HG03196 (cell line): Measurements from ENCODE around the gene ZNF215.
"Not testable (repeated sequence)": the region's sequence is repeated elsewhere in the genome, so short reads cannot be mapped to it uniquely, and the experiment has no call there.

Experiments
- ATAC-seq: cut with Tn5 transposase; IDR thresholded peaks from one replicate; pipeline ENCODE4 v1.9.1; 2021; ENCODE audit not compliant: unreplicated experiment

Gene ZNF215

GRCh38 chr11:6926208-6927029, at the start of gene ZNF215:
Gene ZNF215, plus strand, starts transcription at chr11:6926426. Its CDS starts 5,847 bp downstream, at chr11:6932273.
- peak; percentile 78 for ATAC-seq

- no peak for ATAC-seq
Measured at GRCh38 chr11:6876914-6877313, 49.3 kb upstream of the ZNF215 start.

- no peak for ATAC-seq
Measured at GRCh38 chr11:6882751-6883150, 43.5 kb upstream of the ZNF215 start.

GRCh38 chr11:6887711-6888110, 38.5 kb upstream of the ZNF215 start:
- not testable (repeated sequence) for ATAC-seq

GRCh38 chr11:6888830-6889229, 37.4 kb upstream of the ZNF215 start:
- no peak for ATAC-seq

- no peak for ATAC-seq
Measured at GRCh38 chr11:6889835-6890234, 36.4 kb upstream of the ZNF215 start.

DNA sequence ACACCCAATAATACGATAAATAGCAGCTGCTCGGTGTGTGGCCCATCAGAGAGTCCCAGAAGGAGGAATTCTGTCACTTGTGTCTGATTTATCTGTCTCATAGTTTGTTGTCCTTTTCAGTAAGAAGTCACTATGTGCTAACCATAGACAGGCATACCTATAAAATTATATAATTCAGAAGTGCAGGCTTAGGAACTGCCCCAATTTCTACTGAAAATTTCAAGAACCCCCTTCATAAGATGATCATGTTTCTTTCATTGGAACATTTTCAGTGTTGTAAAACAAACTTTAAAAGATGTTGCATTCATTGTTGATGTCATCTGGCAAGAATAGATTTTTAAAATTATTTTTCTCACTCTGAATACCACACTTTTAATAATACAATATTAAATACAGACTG, 33.8 kb upstream of the ZNF215 start, which contains the start of gene OR2D2:
Gene OR2D2 (minus strand): TSS at position 101 of the 400 bp plus-strand sequence. CDS start 0 bp downstream, at position 101.
- ATAC-seq = no peak

- no peak for ATAC-seq
Measured at GRCh38 chr11:6894097-6894496, 32.1 kb upstream of the ZNF215 start.

DNA sequence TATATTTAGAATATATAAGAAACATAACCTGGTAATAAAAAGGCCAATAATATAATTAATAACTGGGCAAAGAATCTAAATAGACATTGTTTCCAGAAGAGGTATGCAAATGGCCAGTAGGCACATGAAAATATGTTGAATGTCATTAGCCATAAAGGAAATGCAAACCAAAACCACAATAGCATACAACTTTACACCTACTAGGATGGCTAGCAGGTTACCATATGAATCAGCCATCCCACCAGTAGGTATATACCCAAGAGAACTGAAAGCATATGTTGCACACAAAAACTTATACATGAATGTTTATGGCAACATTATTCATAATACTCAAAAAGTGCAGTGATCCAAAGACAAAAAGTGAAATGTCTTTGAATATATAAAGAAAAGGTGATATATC, 31.2 kb upstream of the ZNF215 start:
- ATAC-seq = peak; percentile 95

DNA sequence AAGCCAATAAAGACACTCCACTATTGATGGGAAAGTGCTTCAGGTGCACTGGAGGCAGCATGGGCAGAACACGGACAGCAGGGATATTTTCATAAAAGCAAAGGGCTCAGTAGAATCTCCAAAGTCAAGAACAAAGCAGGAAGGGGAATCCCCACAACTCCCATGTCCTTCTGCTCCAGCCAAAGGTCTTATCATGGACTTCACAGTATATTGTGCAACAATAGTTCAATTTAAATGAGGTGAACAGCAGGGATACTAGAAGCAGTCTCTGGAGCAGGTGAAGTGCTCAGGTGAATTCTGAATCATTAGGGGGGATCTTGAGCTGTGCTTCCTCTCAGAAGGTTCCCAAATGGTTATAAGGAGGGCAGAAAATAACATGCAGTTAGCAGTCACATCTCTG, 27.3 kb upstream of the ZNF215 start:
- no peak for ATAC-seq

DNA sequence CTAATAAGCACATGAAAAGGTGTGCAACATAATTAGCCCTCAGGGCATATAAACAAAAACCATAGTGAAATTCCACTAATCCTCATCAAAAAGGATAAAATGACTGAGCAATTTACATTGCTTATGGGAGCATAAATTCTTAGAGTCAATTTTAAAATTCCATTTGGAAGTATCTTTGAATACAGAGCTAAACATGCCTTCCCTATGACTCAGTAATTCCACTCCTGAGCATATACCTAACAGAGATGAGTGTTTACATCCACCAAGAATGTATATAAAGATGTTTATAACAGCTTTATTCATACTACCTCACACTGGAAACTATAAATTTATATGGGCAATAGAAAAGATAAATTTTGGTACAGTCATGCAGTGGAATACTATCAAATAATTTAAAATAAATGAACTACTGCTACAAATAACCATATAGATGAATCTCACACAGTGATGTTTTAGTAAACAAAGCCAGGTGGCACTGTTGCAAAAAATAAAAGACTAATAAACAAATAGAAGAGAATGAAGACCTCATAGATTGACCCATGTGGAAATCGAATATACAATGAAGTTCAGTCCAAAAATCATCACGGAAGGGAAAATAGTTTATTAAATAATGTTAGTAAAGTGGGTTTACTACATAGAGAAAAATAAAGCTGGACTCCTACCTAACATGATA, 25.8 kb upstream of the ZNF215 start:
- no peak for ATAC-seq

- ATAC-seq = not testable (repeated sequence)
Measured at GRCh38 chr11:6904804-6905203, 21.4 kb upstream of the ZNF215 start.

DNA sequence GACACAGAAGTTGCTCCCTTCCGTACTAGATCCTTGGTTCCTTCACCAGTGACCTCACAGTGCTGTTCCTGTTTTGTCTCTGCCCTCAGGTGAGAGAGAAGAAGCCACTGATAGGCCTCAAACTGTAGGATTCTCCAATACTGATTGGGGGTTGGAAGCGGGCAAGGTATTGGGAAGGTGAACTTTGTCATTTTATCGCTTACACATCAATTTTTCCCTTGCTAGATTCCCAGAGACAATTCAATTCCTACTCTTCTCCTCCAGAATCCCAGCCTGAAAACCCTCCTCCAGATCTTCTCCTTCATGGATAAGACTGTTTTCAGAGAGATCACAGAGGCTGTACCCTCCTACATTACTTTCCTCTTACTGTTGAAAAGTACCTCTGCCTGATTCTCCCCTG, 14.8 kb upstream of the ZNF215 start:
- no peak for ATAC-seq

GRCh38 chr11:6911948-6912347, 14.3 kb upstream of the ZNF215 start:
- no peak for ATAC-seq

- ATAC-seq = no peak
Measured at GRCh38 chr11:6919698-6920097, 6.5 kb upstream of the ZNF215 start.

DNA sequence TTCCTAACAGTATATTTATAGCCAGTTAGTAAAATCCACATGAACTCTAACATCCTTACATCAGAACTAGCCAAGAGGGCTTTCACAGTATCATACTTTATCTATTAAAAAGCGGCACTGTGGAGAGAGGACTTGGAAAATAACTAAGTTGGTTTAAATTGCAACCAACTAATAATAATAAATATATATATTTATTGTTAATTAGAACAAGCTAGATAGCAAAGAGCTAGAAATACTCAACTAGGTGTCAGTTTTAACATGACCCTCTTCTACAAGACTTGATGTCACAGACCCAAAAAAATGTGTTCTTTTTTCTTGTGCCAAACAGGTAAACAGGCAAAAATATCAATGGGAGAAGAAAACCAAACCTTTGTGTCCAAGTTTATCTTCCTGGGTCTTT, 5.5 kb upstream of the ZNF215 start, which contains the start of gene OR2D3:
Gene OR2D3 (plus strand): TSS at position 301 of the 400 bp plus-strand sequence. CDS start 0 bp downstream, at position 301.
- ATAC-seq = no peak

DNA sequence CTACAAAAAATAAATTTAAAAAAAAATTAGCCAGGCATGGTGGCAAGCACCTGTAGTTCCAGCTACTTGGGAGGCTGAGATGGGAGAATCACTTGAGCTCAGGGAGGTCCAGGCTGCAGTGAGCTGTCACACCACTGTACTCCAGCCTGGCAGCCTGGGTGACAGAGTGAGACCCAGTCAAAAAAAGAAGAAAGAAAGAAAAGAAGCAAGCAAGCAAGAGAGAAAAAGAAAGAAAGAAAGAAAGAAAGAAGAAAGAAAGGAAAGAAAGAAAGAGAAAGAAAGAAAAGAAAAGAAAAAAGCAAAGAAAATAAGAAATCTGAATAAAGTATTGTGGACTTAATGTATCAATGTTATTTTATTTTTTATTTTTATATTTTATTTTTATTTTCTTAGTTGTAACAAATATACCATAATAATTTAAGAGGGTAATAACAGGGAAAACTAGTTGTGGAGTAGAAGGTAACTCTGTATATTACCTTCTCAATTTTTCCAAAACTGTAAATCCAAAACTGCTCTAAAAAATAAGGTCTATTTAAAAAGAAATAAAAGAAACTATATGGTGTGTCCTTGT, 1.1 kb upstream of the ZNF215 start:
- ATAC-seq = no peak

- peak; percentile 10 for ATAC-seq
Measured at GRCh38 chr11:6925636-6926207, 504 bp upstream of the ZNF215 start.

DNA sequence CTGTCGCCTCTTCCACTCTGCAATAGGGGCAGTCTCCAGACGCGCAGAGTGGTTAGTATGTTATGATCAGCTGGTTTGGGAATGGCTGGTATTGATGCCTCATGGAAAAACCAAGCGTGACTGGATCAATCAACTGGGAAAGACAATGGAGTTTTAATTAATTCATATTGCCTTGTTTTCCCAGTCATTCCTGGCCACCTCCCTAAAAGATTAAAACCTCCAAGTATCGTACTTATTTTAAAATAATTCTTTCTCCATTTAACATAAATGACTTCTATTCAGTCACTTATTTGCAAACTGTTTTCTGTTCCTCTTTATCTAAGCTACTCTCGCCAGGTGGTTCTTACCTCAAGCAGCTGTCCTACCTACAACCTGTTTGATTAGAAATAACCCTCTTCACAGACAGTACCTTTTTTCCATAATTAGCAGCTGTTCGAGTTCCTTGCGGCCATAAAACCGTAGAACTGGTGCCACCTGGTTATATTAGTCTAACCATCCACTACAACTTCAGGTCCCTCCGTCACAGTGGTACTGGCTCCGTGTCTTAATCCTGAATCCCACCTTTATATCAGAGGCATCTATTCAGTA, 898 bp downstream of the ZNF215 start:
- peak; percentile 49 for ATAC-seq

- no peak for ATAC-seq
Measured at GRCh38 chr11:6928916-6929315, 2.7 kb downstream of the ZNF215 start.

DNA sequence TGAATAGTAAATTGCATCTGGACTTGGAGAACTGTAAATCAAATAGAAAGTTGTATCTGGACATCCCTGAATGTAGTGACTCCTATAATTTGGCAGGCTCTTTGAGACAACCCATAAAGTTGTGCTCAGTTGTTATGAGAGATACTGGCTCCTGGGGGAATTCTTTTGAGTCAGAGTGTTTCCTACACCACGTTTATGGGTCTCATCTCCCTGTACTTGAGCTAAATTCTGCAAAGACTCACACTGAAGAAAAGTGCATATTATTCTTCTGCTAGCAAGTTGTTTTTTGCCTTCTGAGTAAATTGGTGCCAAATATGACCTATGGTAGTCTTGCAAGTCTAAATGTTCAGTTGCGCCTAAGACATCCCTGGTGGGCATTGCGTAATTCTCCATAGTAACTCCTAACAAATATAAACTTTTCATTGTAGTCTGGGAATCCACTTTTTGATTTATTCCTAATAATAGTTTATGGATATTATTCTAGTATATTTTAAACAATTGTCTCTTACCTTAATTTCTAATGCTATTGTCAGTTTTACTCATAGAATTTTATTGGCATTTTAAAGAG, 5.0 kb downstream of the ZNF215 start:
- ATAC-seq = no peak
